Brain pericyte (primary cell): ENCODE data around the gene CAV1.
"Not testable (repeated sequence)": the region's sequence is repeated elsewhere in the genome, so short reads cannot be mapped to it uniquely, and the experiment has no call there.

Experiments used
- DNase-seq: peaks from one replicate; pipeline ENCODE4 v3.0.0-alpha.2; 2012; ENCODE audit warnings: low read depth, low spot score

CAV1 gene

DNA sequence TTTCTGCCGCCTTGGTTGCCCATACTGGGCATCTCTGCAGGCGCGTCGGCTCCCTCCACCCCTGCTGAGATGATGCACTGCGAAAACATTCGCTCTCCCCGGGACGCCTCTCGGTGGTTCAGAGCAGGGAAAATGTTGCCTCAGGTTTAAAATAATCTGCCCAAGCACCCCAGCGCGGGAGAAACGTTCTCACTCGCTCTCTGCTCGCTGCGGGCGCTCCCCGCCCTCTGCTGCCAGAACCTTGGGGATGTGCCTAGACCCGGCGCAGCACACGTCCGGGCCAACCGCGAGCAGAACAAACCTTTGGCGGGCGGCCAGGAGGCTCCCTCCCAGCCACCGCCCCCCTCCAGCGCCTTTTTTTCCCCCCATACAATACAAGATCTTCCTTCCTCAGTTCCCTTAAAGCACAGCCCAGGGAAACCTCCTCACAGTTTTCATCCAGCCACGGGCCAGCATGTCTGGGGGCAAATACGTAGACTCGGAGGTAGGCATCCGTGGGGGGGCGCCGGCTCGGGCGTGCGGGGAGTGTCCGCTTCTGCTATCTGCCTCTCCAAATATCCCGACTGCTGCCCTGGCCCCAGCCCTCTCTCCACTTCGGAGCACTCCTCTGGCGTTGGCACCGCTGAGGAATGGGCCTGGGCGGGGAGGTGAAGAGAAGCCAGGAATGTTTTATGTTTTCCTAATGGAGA is at the start of gene CAV1:
CAV1 (plus strand) TSS at position 428 of the 689 bp plus-strand sequence; CDS start at position 455, 27 bp downstream.
- DNase-seq = peak; percentile 93

DNA sequence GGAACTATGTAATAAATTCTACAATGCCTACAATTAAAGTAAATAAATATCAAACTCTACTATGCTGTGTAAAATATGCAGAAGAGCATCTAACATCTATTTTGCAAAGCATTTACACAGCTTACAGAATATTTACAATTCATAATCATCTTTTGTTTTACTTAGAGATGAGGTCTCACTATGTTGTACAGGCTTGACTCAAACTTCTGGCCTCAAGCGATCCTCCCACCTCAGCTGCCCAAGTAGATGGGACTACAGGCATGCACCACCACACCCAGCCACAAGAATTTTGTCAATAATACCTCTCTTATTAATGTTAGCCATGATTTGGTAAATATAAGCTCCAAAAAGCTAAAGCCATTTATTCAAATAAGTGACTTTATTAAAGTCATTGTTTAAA is 47.2 kb upstream of the CAV1 start:
- DNase-seq = no peak

- DNase-seq = no peak
Observed at GRCh38 chr7:116478834-116479233, 46.0 kb upstream of the CAV1 start.

DNA sequence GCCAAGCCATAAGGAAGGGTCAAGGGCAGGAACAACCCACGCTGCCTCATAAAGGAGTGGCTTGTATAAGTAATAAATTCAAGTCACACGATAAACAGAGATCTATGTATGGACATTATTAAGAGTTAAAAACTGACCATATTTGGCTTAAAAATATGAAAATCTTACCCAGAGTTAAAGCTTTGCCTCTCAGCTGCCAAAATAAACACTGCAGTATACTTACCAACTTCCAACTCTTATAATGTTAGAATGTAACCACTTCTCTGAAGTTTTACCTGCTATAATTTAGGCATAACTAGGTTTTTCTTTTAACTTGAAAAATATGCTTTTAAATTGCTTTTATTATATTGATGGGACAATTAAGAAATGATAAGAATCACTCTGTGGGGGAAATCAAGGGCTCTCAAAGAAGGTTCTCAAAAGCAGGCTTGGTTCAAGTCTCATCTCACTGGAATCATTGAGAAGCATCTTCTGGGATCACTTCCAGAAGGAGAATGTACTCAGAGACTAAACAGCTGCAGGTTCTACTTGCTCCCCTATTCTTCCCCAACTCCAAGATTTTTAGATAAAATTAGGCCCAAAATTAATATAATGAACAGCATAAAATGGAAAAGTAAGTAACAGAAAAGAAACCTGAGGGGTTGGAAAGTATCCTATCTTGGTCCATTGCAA is 41.4 kb upstream of the CAV1 start:
- no peak for DNase-seq

- not testable (repeated sequence) for DNase-seq
Observed at GRCh38 chr7:116484389-116484788, 40.4 kb upstream of the CAV1 start.

DNA sequence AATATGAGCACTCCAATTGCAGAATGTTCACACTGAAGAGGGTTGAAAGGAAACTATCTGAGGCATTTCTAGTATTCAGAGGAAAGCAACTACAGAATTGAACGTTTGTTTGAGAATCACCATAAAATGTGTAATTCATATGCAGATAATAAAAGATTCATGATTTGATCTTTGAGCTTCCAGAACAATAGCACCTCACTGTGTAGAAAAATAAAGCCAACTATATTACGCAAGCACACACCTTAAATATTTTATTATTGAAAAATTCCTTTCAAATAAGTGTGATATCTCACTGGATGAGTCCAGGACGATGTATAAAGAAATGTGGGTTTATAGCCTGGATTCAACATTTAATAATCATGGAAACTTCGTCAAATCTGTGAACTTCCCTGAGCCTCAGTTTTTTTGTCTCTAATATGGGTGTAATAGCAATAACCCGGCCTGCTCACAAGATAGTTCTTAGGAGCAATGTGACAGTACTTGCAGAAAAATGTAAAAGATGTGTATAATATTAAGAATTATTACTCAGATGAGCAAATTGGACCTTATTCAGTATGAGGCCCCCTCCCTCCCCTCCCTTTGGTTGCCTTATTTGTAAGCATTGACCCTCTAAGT is 36.8 kb upstream of the CAV1 start:
- no peak for DNase-seq

DNA sequence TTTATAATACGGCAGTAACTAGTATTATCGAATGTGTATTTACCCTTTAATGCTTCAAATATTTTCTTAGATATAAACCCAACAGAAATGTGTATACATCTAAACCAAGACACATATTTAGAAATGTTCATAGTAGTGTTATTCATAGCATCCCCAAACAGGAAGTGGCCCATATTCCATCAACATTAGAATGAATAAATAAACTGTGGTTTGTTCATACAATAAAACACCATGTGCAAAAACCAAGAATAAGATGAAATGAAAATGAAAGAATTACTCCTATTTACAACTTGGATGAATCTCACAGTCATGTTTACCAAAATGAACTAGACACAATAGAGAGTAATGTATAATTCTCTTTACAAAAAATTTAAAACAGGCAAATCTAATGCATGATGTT is 34.5 kb upstream of the CAV1 start:
- no peak for DNase-seq

DNA sequence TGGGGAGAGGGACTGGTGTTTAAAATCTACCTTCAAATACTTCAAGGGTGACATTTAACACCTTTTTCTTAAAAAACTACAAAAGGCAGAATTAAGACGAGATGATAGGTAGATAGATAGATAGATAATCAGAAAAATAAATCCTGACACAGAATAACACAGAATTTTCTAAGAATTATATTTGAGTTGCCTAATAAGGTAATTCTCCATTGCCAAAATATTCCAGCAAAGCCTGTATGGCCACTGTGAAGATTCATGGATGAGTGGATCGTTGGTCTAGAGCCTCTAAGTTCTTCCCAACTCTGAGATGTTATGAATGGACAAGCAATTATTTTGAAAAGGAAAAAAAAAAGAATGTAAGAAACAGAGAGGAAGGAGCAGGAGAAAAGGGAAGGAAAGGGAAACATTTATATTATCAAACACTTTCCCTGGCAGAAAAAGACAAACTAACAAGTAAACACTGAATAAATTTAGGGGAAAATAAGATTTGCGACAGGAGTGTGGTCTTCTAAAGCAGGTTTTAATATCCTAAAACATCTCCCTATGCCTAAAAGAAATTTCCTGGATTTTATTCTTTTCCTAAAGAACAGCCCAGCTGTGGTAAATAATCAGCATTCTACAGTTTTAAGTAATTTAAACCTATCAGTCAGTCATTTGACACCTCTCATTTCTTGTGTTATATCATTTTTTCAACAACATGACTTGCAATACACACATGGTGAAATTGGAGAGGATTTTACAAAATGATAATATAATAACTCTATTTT is 32.8 kb upstream of the CAV1 start:
- no peak for DNase-seq

DNA sequence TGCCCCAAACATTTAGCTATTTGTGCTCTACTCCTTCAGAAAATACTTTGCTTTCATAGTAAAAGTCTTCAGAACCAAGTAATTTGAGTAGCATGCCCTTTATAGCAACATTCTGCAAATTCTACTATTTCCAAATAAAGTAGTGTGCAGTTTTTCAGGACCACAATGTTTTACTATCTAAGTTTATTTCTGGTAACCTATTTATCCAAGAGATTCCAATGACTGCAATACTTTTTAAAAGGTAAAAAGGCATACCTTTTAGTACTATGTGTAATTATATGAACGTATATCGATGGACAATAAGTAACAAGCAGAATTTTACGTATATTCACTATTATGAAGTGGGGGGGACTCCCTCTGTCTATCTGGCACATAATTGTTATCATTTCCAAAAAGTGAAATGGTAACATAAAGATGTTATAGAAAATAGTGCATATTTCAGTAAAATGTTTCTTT is 32.2 kb upstream of the CAV1 start:
- DNase-seq = no peak

GRCh38 chr7:116493449-116493848 is 31.4 kb upstream of the CAV1 start:
- no peak for DNase-seq

GRCh38 chr7:116494472-116494871 is 30.4 kb upstream of the CAV1 start:
- no peak for DNase-seq

- DNase-seq = no peak
Observed at GRCh38 chr7:116495736-116496135, 29.1 kb upstream of the CAV1 start.

DNA sequence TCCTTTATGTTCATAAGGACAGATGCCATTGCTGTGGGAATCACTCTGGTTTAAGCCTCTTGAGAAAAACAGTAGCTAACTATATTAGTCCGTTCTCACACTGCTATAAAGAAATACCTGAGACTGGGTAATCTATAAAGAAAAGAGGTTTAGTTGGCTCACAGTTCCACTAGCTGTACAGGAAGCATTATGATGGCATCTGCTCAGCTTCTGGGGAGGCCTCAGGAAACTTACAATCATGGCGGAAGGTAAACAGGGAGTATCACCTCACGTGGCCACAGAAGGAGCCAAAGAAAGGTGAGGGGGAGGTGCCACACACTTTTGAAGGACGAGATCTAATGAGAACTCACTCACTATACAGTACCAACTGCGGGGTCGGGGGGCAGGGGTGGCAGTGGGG is 28.2 kb upstream of the CAV1 start:
- no peak for DNase-seq

DNA sequence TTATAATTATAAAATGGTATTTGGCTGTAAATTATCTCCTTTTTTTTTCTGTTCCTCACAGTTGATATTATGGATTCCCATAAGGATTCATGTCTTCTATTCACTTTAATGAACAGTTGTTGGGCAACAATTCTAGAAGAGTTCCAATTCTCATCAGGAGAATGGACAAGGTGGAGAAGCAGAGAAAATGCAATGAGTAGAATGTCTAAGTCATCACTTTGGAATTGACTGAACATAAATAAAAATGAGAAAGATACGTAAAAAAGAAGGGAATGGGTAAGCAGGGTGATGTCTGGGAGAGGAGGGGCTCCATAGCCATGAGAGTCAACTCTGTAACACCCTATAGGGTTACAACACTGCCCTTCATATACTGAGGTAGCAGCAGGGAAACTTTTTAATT is 27.1 kb upstream of the CAV1 start:
- no peak for DNase-seq

GRCh38 chr7:116499168-116500077 is 25.4 kb upstream of the CAV1 start, which contains the start of gene CAV2:
Gene CAV2 (plus strand): TSS chr7:116499738. CDS start chr7:116499782, 44 bp downstream.
- DNase-seq = no peak

GRCh38 chr7:116500078-116500853 is 24.6 kb upstream of the CAV1 start:
- no peak for DNase-seq

- DNase-seq = no peak
Observed at GRCh38 chr7:116501425-116502167, 23.2 kb upstream of the CAV1 start.

- DNase-seq = no peak
Observed at GRCh38 chr7:116502201-116503096, 22.4 kb upstream of the CAV1 start.
